PC-3 (cell line): ENCODE results near the gene IRX6. TPM values are rescaled to one million over a fixed set of nuclear protein-coding genes. Genes with fewer than 3 reads are reported as not detected.

Experiments
- ATAC-seq: fragments of 200-7000 bp; cut with Tn5 transposase; 2 replicates; pipeline ENCODE4 v1.9.1; 2020; ENCODE audit warnings: mild to moderate bottlenecking, moderate library complexity
- BruUV-seq: library from RNA; stranded (reverse); fragments of 400-500 nt; replicated peaks from 2 replicates; lab custom pipeline; 2021; lab: Mats Ljungman, UMichigan
- CTCF ChIA-PET: fragments of 300-600 bp; sonication (Branson Sonifier 250); formaldehyde crosslinking; loops from one replicate; lab custom pipeline; 2022; ENCODE audit warnings: antibody characterized with exemption; lab: Charles Lee
- POLR2A ChIA-PET: fragments of 300-600 bp; sonication (Branson Sonifier 250); formaldehyde crosslinking; loops from one replicate; lab custom pipeline; 2022; ENCODE audit warnings: antibody characterized with exemption; ENCODE audit not compliant: unreplicated experiment; lab: Charles Lee
- DNase-seq: peaks from one replicate; pipeline ENCODE4 v3.0.0-alpha.2; 2015
- H2AFZ ChIP-seq: fragments of 300-600 bp; sonication (generic); 2 replicates; pipeline ENCODE4 v1.6.0; 2016; ENCODE audit warnings: antibody characterized with exemption, low read length
- H3F3A ChIP-seq: fragments of 300-600 bp; sonication (generic); one replicate; pipeline ENCODE4 v1.6.0; 2017; ENCODE audit warnings: antibody characterized with exemption, low read length, control low read depth, mild to moderate bottlenecking; ENCODE audit not compliant: unreplicated experiment
- H3K27ac ChIP-seq: fragments of 300-600 bp; sonication (generic); 2 replicates; pipeline ENCODE4 v1.5.1; 2016; ENCODE audit warnings: mild to moderate bottlenecking, low read length
- H3K27me3 ChIP-seq: fragments of 300-600 bp; sonication (generic); 2 replicates; pipeline ENCODE4 v1.6.1; 2016; ENCODE audit warnings: low read length, mixed read lengths
- H3K36me3 ChIP-seq: fragments of 300-600 bp; sonication (generic); 2 replicates; pipeline ENCODE4 v1.6.1; 2016; ENCODE audit warnings: low read depth, mixed run types, low read length, mixed read lengths
- H3K4me1 ChIP-seq: fragments of 300-600 bp; sonication (generic); 2 replicates; pipeline ENCODE4 v1.5.1; 2016; ENCODE audit warnings: low read length; ENCODE audit not compliant: insufficient read depth
- H3K4me2 ChIP-seq: fragments of 300-600 bp; sonication (generic); 2 replicates; pipeline ENCODE4 v1.6.0; 2016; ENCODE audit warnings: low read length
- H3K4me3 ChIP-seq: fragments of 300-600 bp; sonication (generic); 2 replicates; pipeline ENCODE4 v1.5.1; 2016; ENCODE audit warnings: mild to moderate bottlenecking, low read length, mixed read lengths
- H3K79me2 ChIP-seq: fragments of 300-600 bp; sonication (generic); 2 replicates; pipeline ENCODE4 v1.6.1; 2017; ENCODE audit warnings: low read length, mixed read lengths
- H3K9ac ChIP-seq: fragments of 300-600 bp; sonication (generic); 2 replicates; pipeline ENCODE4 v1.6.0; 2016; ENCODE audit warnings: mild to moderate bottlenecking, low read length
- H3K9me2 ChIP-seq: fragments of 300-600 bp; sonication (generic); replicated peaks from 2 replicates; pipeline ENCODE4 v1.6.1; 2016; ENCODE audit warnings: mixed run types, low read length, mixed read lengths
- H3K9me3 ChIP-seq: fragments of 300-600 bp; sonication (generic); 2 replicates; pipeline ENCODE4 v1.6.1; 2016; ENCODE audit warnings: low read length, mixed read lengths
- H4K20me1 ChIP-seq: fragments of 300-600 bp; sonication (generic); 2 replicates; pipeline ENCODE4 v1.6.1; 2016; ENCODE audit warnings: low read length, mixed read lengths
- CTCF ChIP-seq: fragments of 300-600 bp; sonication (generic); conservative IDR thresholded peaks from 2 replicates; pipeline ENCODE4 v1.5.1; 2017; ENCODE audit warnings: antibody characterized with exemption, low read depth, mild to moderate bottlenecking, low read length
- EZH2 ChIP-seq: fragments of 300-600 bp; sonication (generic); IDR thresholded peaks from one replicate; pipeline ENCODE4 v1.6.1; 2017; ENCODE audit warnings: antibody characterized with exemption, mild to moderate bottlenecking, low read length; ENCODE audit not compliant: unreplicated experiment
- EZH2phosphoT487 ChIP-seq: fragments of 300-600 bp; sonication (generic); IDR thresholded peaks from 2 replicates; pipeline ENCODE4 v1.6.1; 2018; ENCODE audit warnings: mild to moderate bottlenecking, antibody characterized with exemption, low read length, borderline replicate concordance
- intact Hi-C: fragments of 100-400 bp; cut with micrococcal nuclease; formaldehyde crosslinking; loops from 2 replicates; pipeline ENCODE4 v1.9.0; 2023
- total RNA-seq: library from RNA; depleted of rRNA; stranded (reverse); fragments of >200 nt; gene quantifications from 2 replicates; pipeline ENCODE4 v1.2.3, GENCODE V29; 2014

Gene IRX6
- total RNA-seq, 1 experiment from 2014 or later = not detected

GRCh38 chr16:55283812-55284717 lies 39.9 kb upstream of the IRX6 start:
- no TSS peak for BruUV-seq
- no peak overlapping the region for H2AFZ ChIP-seq

GRCh38 chr16:55284718-55285099 lies 39.3 kb upstream of the IRX6 start:
- H3K27ac ChIP-seq = no peak overlapping the region
- TF ChIP-seq EZH2 = no peak
- TF ChIP-seq EZH2phosphoT487 = no peak
- no peak for TF ChIP-seq CTCF
- no peaks in the 10 kb centered on the region for H3K79me2 ChIP-seq
- ChIA-PET CTCF (no interaction called here), POLR2A (no interaction called here)
- no peaks in the 10 kb centered on the region for H3K36me3 ChIP-seq
- H3K9me3 ChIP-seq = no peaks in the 10 kb centered on the region
- intact Hi-C loops = no loop called here
- no peak overlapping the region for H2AFZ ChIP-seq
- no peak overlapping the region for H3K9ac ChIP-seq
- no TSS peak for BruUV-seq
- no peak overlapping the region for H3K4me2 ChIP-seq
- ATAC-seq (no peak), DNase-seq (no peak)
- H3K4me1 ChIP-seq = no peaks in the 10 kb centered on the region
- no peaks in the 10 kb centered on the region for H3F3A ChIP-seq
- no peaks in the 10 kb centered on the region for H4K20me1 ChIP-seq
- no peak overlapping the region for H3K4me3 ChIP-seq
- H3K9me2 ChIP-seq = no peaks in the 10 kb centered on the region
- no peaks in the 10 kb centered on the region for H3K27me3 ChIP-seq

More at GRCh38 chr16:55283812-55284717, 39.9 kb upstream of the IRX6 start:
- no peaks in the 10 kb centered on the region for H3K36me3 ChIP-seq
- H3K4me3 ChIP-seq = no peak overlapping the region
- no peaks in the 10 kb centered on the region for H3K79me2 ChIP-seq
- ATAC-seq (no peak), DNase-seq (no peak)
- no peaks in the 10 kb centered on the region for H3F3A ChIP-seq
- intact Hi-C loops = no loop called here
- H3K9ac ChIP-seq = no peak overlapping the region
- H4K20me1 ChIP-seq = no peaks in the 10 kb centered on the region
- no peak overlapping the region for H3K27ac ChIP-seq
- no peaks in the 10 kb centered on the region for H3K27me3 ChIP-seq
- CTCF ChIA-PET = no interaction called here
- H3K9me3 ChIP-seq = no peaks in the 10 kb centered on the region
- TF ChIP-seq EZH2phosphoT487 = no peak
- TF ChIP-seq CTCF = no peak
- TF ChIP-seq EZH2 = no peak
- H3K4me2 ChIP-seq = no peak overlapping the region
- POLR2A ChIA-PET = no interaction called here
- no peaks in the 10 kb centered on the region for H3K4me1 ChIP-seq
- no peaks in the 10 kb centered on the region for H3K9me2 ChIP-seq

- H2AFZ ChIP-seq = no peak overlapping the region
- no peaks in the 10 kb centered on the region for H3K4me1 ChIP-seq
- no peaks in the 10 kb centered on the region for H3K79me2 ChIP-seq
- no peaks in the 10 kb centered on the region for H3K9me2 ChIP-seq
- intact Hi-C loops = no loop called here
- BruUV-seq = no TSS peak
- no peaks in the 10 kb centered on the region for H4K20me1 ChIP-seq
- H3K27ac ChIP-seq = no peak overlapping the region
- H3K27me3 ChIP-seq = no peaks in the 10 kb centered on the region
- H3K9me3 ChIP-seq = no peaks in the 10 kb centered on the region
- H3F3A ChIP-seq = no peaks in the 10 kb centered on the region
- ATAC-seq (no peak), DNase-seq (no peak)
- H3K9ac ChIP-seq = no peak overlapping the region
- no peak for TF ChIP-seq EZH2phosphoT487
- TF ChIP-seq EZH2 = no peak
- no peak for TF ChIP-seq CTCF
- H3K36me3 ChIP-seq = no peaks in the 10 kb centered on the region
- H3K4me3 ChIP-seq = no peak overlapping the region
- POLR2A ChIA-PET = no interaction called here
- no peak overlapping the region for H3K4me2 ChIP-seq
- CTCF ChIA-PET = no interaction called here
These were observed 38.4 kb upstream of the IRX6 start for GRCh38 chr16:55285586-55285985.
